Neural progenitor cell (in vitro differentiated cells): Measurements from ENCODE around the gene BLTP3B. TPM values are rescaled to one million over a fixed set of nuclear protein-coding genes. Genes with fewer than 3 reads are reported as not detected.

Source experiments
- DNase-seq: peaks from one replicate; pipeline ENCODE4 v3.0.0-alpha.2; 2016; ENCODE audit warnings: low spot score
- H2AFZ ChIP-seq: fragments of 200-600 bp; sonication (generic); replicated peaks from 2 replicates; pipeline ENCODE4 v1.6.1; 2016; ENCODE audit warnings: antibody characterized with exemption
- H3F3A ChIP-seq: fragments of 200-600 bp; sonication (generic); 2 replicates; pipeline ENCODE4 v1.6.1; 2016; ENCODE audit warnings: antibody characterized with exemption, low read depth
- H3K27ac ChIP-seq: fragments of 200-600 bp; sonication (generic); 2 replicates; pipeline ENCODE4 v1.5.1; 2016; ENCODE audit warnings: mild to moderate bottlenecking
- H3K27me3 ChIP-seq: fragments of 200-600 bp; sonication (generic); 2 replicates; pipeline ENCODE4 v1.6.1; 2016; ENCODE audit warnings: mild to moderate bottlenecking, moderate library complexity
- H3K36me3 ChIP-seq: fragments of 200-600 bp; sonication (generic); 2 replicates; pipeline ENCODE4 v1.5.1; 2016
- H3K4me1 ChIP-seq: fragments of 200-600 bp; sonication (generic); 2 replicates; pipeline ENCODE4 v1.6.1; 2016; ENCODE audit warnings: mixed run types
- H3K4me2 ChIP-seq: fragments of 200-600 bp; sonication (generic); 2 replicates; pipeline ENCODE4 v1.6.1; 2016
- H3K4me3 ChIP-seq: fragments of 200-600 bp; sonication (generic); 2 replicates; pipeline ENCODE4 v1.5.1; 2016
- H3K79me2 ChIP-seq: fragments of 200-600 bp; sonication (generic); 2 replicates; pipeline ENCODE4 v1.6.1; 2016; ENCODE audit warnings: low read depth
- H3K9ac ChIP-seq: fragments of 200-600 bp; sonication (generic); 2 replicates; pipeline ENCODE4 v1.6.1; 2016
- H3K9me3 ChIP-seq: fragments of 200-600 bp; sonication (generic); 2 replicates; pipeline ENCODE4 v1.5.1; 2016; ENCODE audit warnings: low read depth
- H4K20me1 ChIP-seq: fragments of 200-600 bp; sonication (generic); 2 replicates; pipeline ENCODE4 v1.6.1; 2016; ENCODE audit warnings: low read depth
- H3K27ac Mint-ChIP-seq: 3 replicates; pipeline ENCODE4 v1.8.0; 2021; ENCODE audit warnings: mixed read lengths
- H3K27me3 Mint-ChIP-seq: 2 replicates; pipeline ENCODE4 v1.8.0; 2022; ENCODE audit warnings: low read depth, mild to moderate bottlenecking, inconsistent platforms, moderate library complexity, mixed read lengths; ENCODE audit not compliant: insufficient read depth
- H3K36me3 Mint-ChIP-seq: 3 replicates; pipeline ENCODE4 v1.8.0; 2021; ENCODE audit warnings: mixed read lengths
- H3K4me1 Mint-ChIP-seq: 3 replicates; pipeline ENCODE4 v1.8.0; 2021; ENCODE audit warnings: mixed read lengths
- H3K4me3 Mint-ChIP-seq: 3 replicates; pipeline ENCODE4 v1.8.0; 2021; ENCODE audit warnings: mild to moderate bottlenecking, moderate library complexity, mixed read lengths
- H3K9me3 Mint-ChIP-seq: 3 replicates; pipeline ENCODE4 v1.8.0; 2020; ENCODE audit warnings: mixed read lengths
- EZH2 ChIP-seq: fragments of 200-600 bp; sonication (generic); IDR thresholded peaks from 2 replicates; pipeline ENCODE4 v1.6.1; 2017; ENCODE audit warnings: antibody characterized with exemption, mild to moderate bottlenecking, moderate library complexity
- EZH2phosphoT487 ChIP-seq: fragments of 200-600 bp; sonication (generic); IDR thresholded peaks from 2 replicates; pipeline ENCODE4 v1.6.1; 2017; ENCODE audit warnings: antibody characterized with exemption
- total RNA-seq: library from RNA; depleted of rRNA; stranded (reverse); fragments of >200 nt; gene quantifications from 2 replicates; pipeline ENCODE4 v1.2.3, GENCODE V29; 2015; ENCODE audit warnings: low replicate concordance
- TF ChIP-seq, protein P1 (sequence below): fragments of 200-600 bp; sonication (generic); IDR thresholded peaks from 2 replicates; pipeline ENCODE4 v1.5.1; 2017; ENCODE audit warnings: antibody characterized with exemption, mild to moderate bottlenecking

BLTP3B gene
- total RNA-seq, 1 donor from 2014 or later: 16.7 TPM

DNA sequence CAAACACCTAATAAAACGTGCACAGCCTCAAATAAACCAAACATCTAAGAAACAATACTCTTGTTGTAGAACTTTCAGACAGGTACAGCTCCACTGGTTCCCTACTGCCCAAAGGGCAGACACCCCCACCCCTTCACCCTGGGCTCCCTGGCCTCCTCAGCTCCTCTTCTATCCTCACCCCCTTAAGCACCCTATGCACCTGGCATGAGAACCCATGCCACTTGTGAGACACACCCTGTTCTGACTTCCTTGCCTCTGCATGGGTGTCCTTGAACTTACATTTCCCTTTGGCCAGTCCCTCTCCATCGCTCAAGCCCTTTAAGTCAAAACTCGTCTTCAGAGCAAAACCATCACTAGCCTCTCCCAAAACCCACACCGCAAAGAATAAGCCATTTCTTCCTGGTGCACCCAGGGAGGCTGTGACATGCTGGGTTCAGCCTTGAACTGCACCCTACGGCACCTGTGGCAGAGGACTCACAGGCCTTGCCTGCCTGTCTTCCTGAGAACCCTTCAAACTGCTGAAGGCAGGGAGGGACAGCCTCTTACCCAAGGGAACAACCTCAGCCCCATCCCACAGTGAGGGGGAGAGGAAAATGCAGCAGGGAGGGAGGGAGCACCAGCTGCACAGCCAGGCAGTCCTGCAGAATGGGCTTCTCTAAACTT, 45.3 kb upstream of the BLTP3B start:
- Mint-ChIP-seq H3K36me3 (peaks cover 11% of the 10 kb centered on the region), H3K9me3 (no peaks in the 10 kb centered on the region), H3K4me3 (no peak overlapping the region), H3K27me3 (no peaks in the 10 kb centered on the region), H3K4me1 (no peaks in the 10 kb centered on the region), H3K27ac (no peak overlapping the region)
- Histone ChIP-seq H3K4me3 (no peak overlapping the region), H3K27ac (no peak overlapping the region), H3K4me2 (no peak overlapping the region), H3K79me2 (peaks cover 13% of the 10 kb centered on the region), H3K36me3 (no peaks in the 10 kb centered on the region), H3K9me3 (no peaks in the 10 kb centered on the region), H3K4me1 (no peaks in the 10 kb centered on the region), H2AFZ (no peak overlapping the region), H4K20me1 (no peaks in the 10 kb centered on the region), H3K9ac (no peak overlapping the region), H3F3A (no peaks in the 10 kb centered on the region), H3K27me3 (no peaks in the 10 kb centered on the region)
- DNase-seq: no peak
- TF ChIP-seq, protein P1, sequence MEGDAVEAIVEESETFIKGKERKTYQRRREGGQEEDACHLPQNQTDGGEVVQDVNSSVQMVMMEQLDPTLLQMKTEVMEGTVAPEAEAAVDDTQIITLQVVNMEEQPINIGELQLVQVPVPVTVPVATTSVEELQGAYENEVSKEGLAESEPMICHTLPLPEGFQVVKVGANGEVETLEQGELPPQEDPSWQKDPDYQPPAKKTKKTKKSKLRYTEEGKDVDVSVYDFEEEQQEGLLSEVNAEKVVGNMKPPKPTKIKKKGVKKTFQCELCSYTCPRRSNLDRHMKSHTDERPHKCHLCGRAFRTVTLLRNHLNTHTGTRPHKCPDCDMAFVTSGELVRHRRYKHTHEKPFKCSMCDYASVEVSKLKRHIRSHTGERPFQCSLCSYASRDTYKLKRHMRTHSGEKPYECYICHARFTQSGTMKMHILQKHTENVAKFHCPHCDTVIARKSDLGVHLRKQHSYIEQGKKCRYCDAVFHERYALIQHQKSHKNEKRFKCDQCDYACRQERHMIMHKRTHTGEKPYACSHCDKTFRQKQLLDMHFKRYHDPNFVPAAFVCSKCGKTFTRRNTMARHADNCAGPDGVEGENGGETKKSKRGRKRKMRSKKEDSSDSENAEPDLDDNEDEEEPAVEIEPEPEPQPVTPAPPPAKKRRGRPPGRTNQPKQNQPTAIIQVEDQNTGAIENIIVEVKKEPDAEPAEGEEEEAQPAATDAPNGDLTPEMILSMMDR: no peak
- TF ChIP-seq EZH2: no peak
- TF ChIP-seq EZH2phosphoT487: no peak

DNA sequence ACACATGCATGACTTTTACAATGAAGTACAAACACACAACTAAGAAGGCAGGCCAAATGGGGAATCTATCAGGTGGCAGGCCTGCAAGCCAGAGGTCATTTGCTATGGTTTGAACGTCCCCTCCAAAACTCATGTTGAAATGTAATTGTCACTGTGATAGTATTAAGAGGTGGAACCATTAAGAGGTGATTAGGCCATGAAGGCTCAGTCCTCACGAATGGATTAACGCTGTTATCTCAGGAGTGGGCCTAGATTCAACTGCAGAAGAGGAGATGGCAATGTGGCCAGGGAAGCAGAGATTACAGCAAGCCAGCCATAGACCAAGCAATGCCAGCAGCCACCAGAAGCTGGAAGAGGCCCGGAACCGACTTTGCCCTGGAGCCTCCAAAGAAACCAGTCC, 44.4 kb upstream of the BLTP3B start:
- H3K27me3 ChIP-seq: no peaks in the 10 kb centered on the region
- H3K9ac ChIP-seq: no peak overlapping the region
- no peak overlapping the region for H3K4me3 ChIP-seq
- H3K4me1 ChIP-seq: peaks cover 5% of the 10 kb centered on the region
- no peak overlapping the region for H3K4me2 ChIP-seq
- H3F3A ChIP-seq: no peaks in the 10 kb centered on the region
- peaks cover 9% of the 10 kb centered on the region for H3K79me2 ChIP-seq
- Mint-ChIP-seq H3K27me3 (no peaks in the 10 kb centered on the region), H3K4me1 (peaks cover 4% of the 10 kb centered on the region), H3K4me3 (no peak overlapping the region), H3K36me3 (peaks cover 11% of the 10 kb centered on the region), H3K9me3 (no peaks in the 10 kb centered on the region), H3K27ac (no peak overlapping the region)
- TF ChIP-seq EZH2phosphoT487: no peak
- TF ChIP-seq, protein P1: no peak
- no peak for TF ChIP-seq EZH2
- no peaks in the 10 kb centered on the region for H4K20me1 ChIP-seq
- DNase-seq: no peak
- no peaks in the 10 kb centered on the region for H3K36me3 ChIP-seq
- H2AFZ ChIP-seq: no peak overlapping the region
- H3K27ac ChIP-seq: no peak overlapping the region
- no peaks in the 10 kb centered on the region for H3K9me3 ChIP-seq

DNA sequence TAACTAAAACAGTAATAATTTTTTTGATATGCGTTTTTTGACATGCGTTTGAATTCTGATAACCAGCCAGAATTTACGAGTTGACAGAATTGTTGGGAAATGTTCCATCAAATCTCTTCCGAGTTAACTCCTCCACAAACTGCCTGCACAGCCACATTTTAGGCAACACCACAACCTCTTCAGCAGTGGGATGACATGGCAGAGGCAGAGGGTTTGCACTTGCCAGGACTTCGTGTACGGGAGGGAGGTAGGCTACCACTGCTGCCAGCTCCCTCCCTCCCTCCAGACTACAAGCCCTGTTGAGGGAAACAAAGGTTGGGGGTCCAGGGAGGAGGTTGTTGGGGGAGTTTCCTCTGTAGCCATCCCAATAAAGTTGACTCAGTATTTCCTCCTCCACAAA, 43.4 kb upstream of the BLTP3B start:
- Histone ChIP-seq H3K79me2 (peaks cover 3% of the 10 kb centered on the region), H3K27me3 (no peaks in the 10 kb centered on the region), H3K9ac (no peak overlapping the region), H3K4me2 (no peak overlapping the region), H3K36me3 (no peaks in the 10 kb centered on the region), H4K20me1 (no peaks in the 10 kb centered on the region), H3F3A (no peaks in the 10 kb centered on the region), H3K4me3 (no peak overlapping the region), H3K4me1 (peaks cover 7% of the 10 kb centered on the region), H3K27ac (no peak overlapping the region), H3K9me3 (no peaks in the 10 kb centered on the region), H2AFZ (no peak overlapping the region)
- no peak overlapping the region for H3K27ac Mint-ChIP-seq
- DNase-seq: no peak
- no peaks in the 10 kb centered on the region for H3K27me3 Mint-ChIP-seq
- H3K4me1 Mint-ChIP-seq: peaks cover 7% of the 10 kb centered on the region
- H3K4me3 Mint-ChIP-seq: no peak overlapping the region
- H3K9me3 Mint-ChIP-seq: no peaks in the 10 kb centered on the region
- peaks cover 13% of the 10 kb centered on the region for H3K36me3 Mint-ChIP-seq
- TF ChIP-seq, protein P1: no peak
- TF ChIP-seq EZH2phosphoT487 (no peak), EZH2 (no peak)
